ENCODE measurements around the gene C1RL.

- TF ChIP-seq SP1 (IDR thresholded peaks at IDR 0.05) (no peak), JUND (IDR thresholded peaks at IDR 0.05) (no peak), CTCF (IDR thresholded peaks at IDR 0.05; ENCODE audit: low read depth, low read length, missing input control) (no peak), REST (IDR thresholded peaks at IDR 0.05) (no peak), YY1 (IDR thresholded peaks at IDR 0.05) (no peak), HNF4G (IDR thresholded peaks at IDR 0.05) (no peak), FOXA1 (IDR thresholded peaks at IDR 0.05) (no peak), ZBTB33 (IDR thresholded peaks at IDR 0.05) (no peak), RAD21 (IDR thresholded peaks at IDR 0.05) (no peak), GABPA (IDR thresholded peaks at IDR 0.05 in 1 of 2, conservative IDR thresholded peaks at IDR 0.05 in 1 of 2) (no peak), EGR1 (IDR thresholded peaks at IDR 0.05; ENCODE audit: low read depth in 2 of 2) (no peak)
- TF ChIP-seq, protein P1, sequence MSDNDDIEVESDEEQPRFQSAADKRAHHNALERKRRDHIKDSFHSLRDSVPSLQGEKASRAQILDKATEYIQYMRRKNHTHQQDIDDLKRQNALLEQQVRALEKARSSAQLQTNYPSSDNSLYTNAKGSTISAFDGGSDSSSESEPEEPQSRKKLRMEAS (IDR thresholded peaks at IDR 0.05), result no peak
- TF ChIP-seq, protein P2, sequence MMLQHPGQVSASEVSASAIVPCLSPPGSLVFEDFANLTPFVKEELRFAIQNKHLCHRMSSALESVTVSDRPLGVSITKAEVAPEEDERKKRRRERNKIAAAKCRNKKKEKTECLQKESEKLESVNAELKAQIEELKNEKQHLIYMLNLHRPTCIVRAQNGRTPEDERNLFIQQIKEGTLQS (IDR thresholded peaks at IDR 0.05), result no peak
These were observed 7.8 kb downstream of the C1RL start for GRCh38 chr12:7101047-7101693.
